PC-9 (cell line): ENCODE measurements around the gene PRKG1. TPM values are rescaled to one million over a fixed set of nuclear protein-coding genes. Genes with fewer than 3 reads are reported as not detected.

Source experiments
- BruUV-seq: library from RNA; stranded (reverse); fragments of 400-500 nt; replicated peaks from 2 replicates; lab custom pipeline; 2021; lab: Mats Ljungman, UMichigan
- CTCF ChIA-PET: fragments of 300-600 bp; sonication (Branson Sonifier 250); formaldehyde crosslinking; loops from one replicate; lab custom pipeline; 2022; ENCODE audit warnings: antibody characterized with exemption; lab: Charles Lee
- POLR2A ChIA-PET: fragments of 300-600 bp; sonication (Branson Sonifier 250); formaldehyde crosslinking; loops from one replicate; lab custom pipeline; 2022; ENCODE audit warnings: antibody characterized with exemption; ENCODE audit not compliant: unreplicated experiment; lab: Charles Lee
- DNase-seq, 2 experiments: peaks; one replicate each; pipeline versions ENCODE4 v3.0.0 to v3.0.0-alpha.2; 2015 to 2022; ENCODE audit warnings: mixed read lengths in 1 of 2
- H2AFZ ChIP-seq: fragments of 200-600 bp; sonication (generic); 2 replicates; pipeline ENCODE4 v1.8.1; 2017; ENCODE audit warnings: antibody characterized with exemption
- H3F3A ChIP-seq: fragments of 200-600 bp; sonication (generic); 2 replicates; pipeline ENCODE4 v1.8.1; 2017; ENCODE audit warnings: antibody characterized with exemption, mild to moderate bottlenecking, low read depth; ENCODE audit not compliant: insufficient read depth
- H3K27ac ChIP-seq: fragments of 200-600 bp; sonication (generic); 2 replicates; pipeline ENCODE4 v1.6.1; 2016; ENCODE audit warnings: mixed run types
- H3K27me3 ChIP-seq: fragments of 200-600 bp; sonication (generic); 2 replicates; pipeline ENCODE4 v1.6.1; 2016; ENCODE audit warnings: low read depth, mixed run types; ENCODE audit not compliant: insufficient read depth
- H3K36me3 ChIP-seq: fragments of 200-600 bp; sonication (generic); 2 replicates; pipeline ENCODE4 v1.6.1; 2016; ENCODE audit warnings: low read depth, mixed run types
- H3K4me1 ChIP-seq: fragments of 200-600 bp; sonication (generic); replicated peaks from 2 replicates; pipeline ENCODE4 v1.6.1; 2016; ENCODE audit warnings: mixed run types; ENCODE audit not compliant: insufficient read depth
- H3K4me2 ChIP-seq: fragments of 200-600 bp; sonication (generic); 2 replicates; pipeline ENCODE4 v1.6.1; 2017; ENCODE audit warnings: mixed run types
- H3K4me3 ChIP-seq: fragments of 200-600 bp; sonication (generic); 2 replicates; pipeline ENCODE4 v1.6.1; 2016; ENCODE audit warnings: mixed run types
- H3K79me2 ChIP-seq: fragments of 200-600 bp; sonication (generic); 2 replicates; pipeline ENCODE4 v1.6.1; 2017; ENCODE audit warnings: low read depth, mixed run types
- H3K9me2 ChIP-seq: fragments of 200-600 bp; sonication (generic); 2 replicates; pipeline ENCODE4 v1.8.1; 2017; ENCODE audit warnings: mild to moderate bottlenecking; ENCODE audit not compliant: insufficient read depth
- H3K9me3 ChIP-seq: fragments of 200-600 bp; sonication (generic); 2 replicates; pipeline ENCODE4 v1.8.1; 2016; ENCODE audit warnings: low read depth; ENCODE audit not compliant: insufficient read depth
- H4K20me1 ChIP-seq: fragments of 200-600 bp; sonication (generic); 2 replicates; pipeline ENCODE4 v1.8.1; 2017; ENCODE audit not compliant: insufficient read depth
- EZH2 ChIP-seq: fragments of 200-600 bp; sonication (generic); IDR thresholded peaks from 2 replicates; pipeline ENCODE4 v1.8.0; 2017; ENCODE audit warnings: antibody characterized with exemption, low read depth
- intact Hi-C: fragments of 100-400 bp; cut with micrococcal nuclease; formaldehyde crosslinking; loops from one replicate; pipeline ENCODE4 v1.10.0; 2022; ENCODE audit not compliant: unreplicated experiment
- total RNA-seq: library from RNA; stranded (reverse); gene quantifications from 2 replicates; pipeline ENCODE4 v1.2.3, GENCODE V29; 2021
- TF ChIP-seq, protein P1 (sequence below): fragments of 200-600 bp; sonication (generic); conservative IDR thresholded peaks from 2 replicates; pipeline ENCODE4 v1.6.1; 2017; ENCODE audit warnings: mixed run types, antibody characterized with exemption, mild to moderate bottlenecking, moderate library complexity

PRKG1 gene
- total RNA-seq, 1 experiment from 2014 or later: 0.70 TPM

DNA sequence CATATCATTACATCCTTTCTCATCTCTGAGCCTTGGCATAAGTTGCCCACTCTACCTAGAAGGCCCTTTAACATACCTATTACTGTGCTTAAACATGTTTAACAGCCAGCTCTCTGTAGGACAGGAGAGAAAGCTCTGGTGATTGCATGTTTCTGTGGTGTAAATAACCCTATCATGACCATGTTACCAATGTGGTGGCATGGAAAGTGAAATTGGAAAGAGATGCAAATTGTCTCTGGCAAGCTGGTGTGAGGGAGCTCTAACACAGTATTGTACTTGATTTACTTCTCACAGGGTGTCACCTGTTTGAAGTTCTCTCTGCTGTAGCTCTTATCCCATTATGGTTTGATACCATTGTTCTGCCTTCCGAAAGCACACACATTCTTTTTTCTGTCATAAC lies 1008.0 kb downstream of the PRKG1 start:
- Histone ChIP-seq H3K79me2 (no peaks in the 10 kb centered on the region), H4K20me1 (no peaks in the 10 kb centered on the region), H3K4me1 (no peaks in the 10 kb centered on the region), H3K36me3 (no peaks in the 10 kb centered on the region), H3F3A (no peaks in the 10 kb centered on the region), H3K9me2 (no peaks in the 10 kb centered on the region), H2AFZ (no peak overlapping the region), H3K4me2 (no peak overlapping the region), H3K4me3 (no peak overlapping the region), H3K27ac (no peak overlapping the region), H3K9me3 (no peaks in the 10 kb centered on the region), H3K27me3 (no peaks in the 10 kb centered on the region)
- ChIA-PET CTCF (no interaction called here), POLR2A (no interaction called here)
- no peak for DNase-seq
- BruUV-seq: no TSS peak
- intact Hi-C loops: no loop called here
- TF ChIP-seq, protein P1, sequence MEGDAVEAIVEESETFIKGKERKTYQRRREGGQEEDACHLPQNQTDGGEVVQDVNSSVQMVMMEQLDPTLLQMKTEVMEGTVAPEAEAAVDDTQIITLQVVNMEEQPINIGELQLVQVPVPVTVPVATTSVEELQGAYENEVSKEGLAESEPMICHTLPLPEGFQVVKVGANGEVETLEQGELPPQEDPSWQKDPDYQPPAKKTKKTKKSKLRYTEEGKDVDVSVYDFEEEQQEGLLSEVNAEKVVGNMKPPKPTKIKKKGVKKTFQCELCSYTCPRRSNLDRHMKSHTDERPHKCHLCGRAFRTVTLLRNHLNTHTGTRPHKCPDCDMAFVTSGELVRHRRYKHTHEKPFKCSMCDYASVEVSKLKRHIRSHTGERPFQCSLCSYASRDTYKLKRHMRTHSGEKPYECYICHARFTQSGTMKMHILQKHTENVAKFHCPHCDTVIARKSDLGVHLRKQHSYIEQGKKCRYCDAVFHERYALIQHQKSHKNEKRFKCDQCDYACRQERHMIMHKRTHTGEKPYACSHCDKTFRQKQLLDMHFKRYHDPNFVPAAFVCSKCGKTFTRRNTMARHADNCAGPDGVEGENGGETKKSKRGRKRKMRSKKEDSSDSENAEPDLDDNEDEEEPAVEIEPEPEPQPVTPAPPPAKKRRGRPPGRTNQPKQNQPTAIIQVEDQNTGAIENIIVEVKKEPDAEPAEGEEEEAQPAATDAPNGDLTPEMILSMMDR: no peak
- no peak for TF ChIP-seq EZH2

DNA sequence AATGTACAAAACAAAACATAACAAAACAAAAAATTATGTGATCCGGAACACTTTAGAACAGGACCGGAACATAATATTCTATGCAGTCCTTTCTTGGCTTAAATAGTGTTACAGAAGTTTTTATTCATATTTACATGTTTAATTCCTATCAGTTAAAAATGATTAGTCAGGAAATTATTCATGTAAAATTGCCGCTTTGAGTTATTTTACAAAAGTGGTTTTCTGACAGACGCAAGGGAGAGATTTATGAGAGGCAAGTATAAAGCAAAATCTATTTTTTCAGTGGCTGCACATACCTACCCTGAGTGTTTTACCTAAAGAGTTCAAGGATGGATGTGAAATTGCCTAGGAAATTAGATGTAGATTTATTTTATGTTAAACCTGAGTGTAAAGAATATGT lies 1009.1 kb downstream of the PRKG1 start:
- Histone ChIP-seq H3K4me3 (no peak overlapping the region), H3F3A (no peaks in the 10 kb centered on the region), H3K27me3 (no peaks in the 10 kb centered on the region), H3K79me2 (no peaks in the 10 kb centered on the region), H3K36me3 (no peaks in the 10 kb centered on the region), H4K20me1 (no peaks in the 10 kb centered on the region), H3K27ac (no peak overlapping the region), H3K9me3 (no peaks in the 10 kb centered on the region), H2AFZ (no peak overlapping the region), H3K4me1 (no peaks in the 10 kb centered on the region), H3K9me2 (no peaks in the 10 kb centered on the region), H3K4me2 (no peak overlapping the region)
- POLR2A ChIA-PET: no interaction called here
- CTCF ChIA-PET: no interaction called here
- intact Hi-C loops: no loop called here
- TF ChIP-seq EZH2: no peak
- TF ChIP-seq, protein P1: no peak
- no peak for DNase-seq
- BruUV-seq: no TSS peak

DNA sequence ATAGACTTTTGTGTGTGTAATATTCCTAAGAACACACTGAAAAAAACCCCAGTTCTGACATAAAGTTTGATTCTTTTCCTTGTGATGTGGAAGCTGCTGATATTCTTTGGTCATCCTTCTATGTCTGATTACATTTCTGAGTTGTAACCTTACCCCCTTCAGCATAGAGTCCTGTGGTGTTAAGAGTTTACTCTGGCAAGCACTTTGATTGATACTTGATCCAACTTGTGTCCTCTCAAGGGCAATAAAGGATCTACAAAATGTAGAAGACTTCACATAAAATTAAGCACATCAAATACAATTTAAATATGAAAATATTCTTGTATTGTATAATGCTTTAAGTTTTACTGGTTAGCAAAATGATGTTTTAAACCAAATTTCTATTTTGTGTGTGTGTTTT lies 1018.1 kb downstream of the PRKG1 start:
- Histone ChIP-seq H3K36me3 (no peaks in the 10 kb centered on the region), H3K4me3 (no peak overlapping the region), H2AFZ (no peak overlapping the region), H3F3A (no peaks in the 10 kb centered on the region), H3K27me3 (no peaks in the 10 kb centered on the region), H3K79me2 (no peaks in the 10 kb centered on the region), H3K9me3 (no peaks in the 10 kb centered on the region), H3K9me2 (no peaks in the 10 kb centered on the region), H4K20me1 (no peaks in the 10 kb centered on the region), H3K4me1 (no peaks in the 10 kb centered on the region), H3K27ac (no peak overlapping the region), H3K4me2 (no peak overlapping the region)
- intact Hi-C loops: no loop called here
- TF ChIP-seq, protein P1: no peak
- no peak for TF ChIP-seq EZH2
- DNase-seq: no peak
- BruUV-seq: no TSS peak
- ChIA-PET CTCF (no interaction called here), POLR2A (no interaction called here)
